Cardiac septum (tissue), 1 donor: ENCODE results near the gene CRTAC1. TPM values are rescaled to one million over a fixed set of nuclear protein-coding genes. Genes with fewer than 3 reads are reported as not detected.

Experiments
- DNase-seq: peaks from one replicate; pipeline ENCODE4 v3.0.0-alpha.2; 2020; ENCODE audit warnings: low spot score
- intact Hi-C: fragments of 100-400 bp; cut with DNase I; formaldehyde crosslinking; loops from one replicate; pipeline ENCODE4 v1.14.0; 2022
- total RNA-seq: library from RNA; stranded (reverse); fragmentation: NEBNext Ultra II Directional; extraction: Animal tissue kit (Norgen Biotek cat#: 25700); gene quantifications from one replicate; pipeline ENCODE4 v1.2.1, GENCODE V29; 2021
- donor health status: DM: no; HTN: no; CAD: no.

Gene CRTAC1
- total RNA-seq, 1 donor from 2014 or later, result 3.2 TPM

DNA sequence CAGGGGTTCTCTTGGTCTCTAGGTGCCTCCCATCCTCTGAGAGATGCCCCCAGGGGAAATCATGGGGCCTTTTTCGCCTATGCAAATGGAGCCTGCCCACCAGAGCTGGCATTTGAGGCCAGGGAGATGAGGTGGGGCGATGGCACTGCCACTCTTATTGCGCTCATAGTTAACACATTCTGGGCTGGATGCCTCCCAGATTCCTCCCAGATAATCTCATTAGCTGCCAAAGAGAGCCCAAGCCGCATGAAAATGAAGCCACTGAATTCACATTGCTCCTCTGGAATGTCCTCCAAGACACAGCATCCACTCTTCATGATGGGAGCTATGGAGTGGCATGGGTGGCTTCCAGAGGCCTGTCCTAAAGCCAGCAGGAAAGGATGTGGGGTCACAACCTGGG is 119.8 kb downstream of the CRTAC1 start:
- no peak for DNase-seq
- intact Hi-C loops, result loop anchor here (10.0 kb wide), 1 partner anchor 394 kb away; no protein-coding TSS in a partner anchor

GRCh38 chr10:97907830-97908229 is 122.6 kb downstream of the CRTAC1 start:
- DNase-seq, result no peak
- intact Hi-C loops, result no loop called here

GRCh38 chr10:97907211-97907610 is 123.2 kb downstream of the CRTAC1 start:
- DNase-seq, result no peak
- intact Hi-C loops, result no loop called here

DNA sequence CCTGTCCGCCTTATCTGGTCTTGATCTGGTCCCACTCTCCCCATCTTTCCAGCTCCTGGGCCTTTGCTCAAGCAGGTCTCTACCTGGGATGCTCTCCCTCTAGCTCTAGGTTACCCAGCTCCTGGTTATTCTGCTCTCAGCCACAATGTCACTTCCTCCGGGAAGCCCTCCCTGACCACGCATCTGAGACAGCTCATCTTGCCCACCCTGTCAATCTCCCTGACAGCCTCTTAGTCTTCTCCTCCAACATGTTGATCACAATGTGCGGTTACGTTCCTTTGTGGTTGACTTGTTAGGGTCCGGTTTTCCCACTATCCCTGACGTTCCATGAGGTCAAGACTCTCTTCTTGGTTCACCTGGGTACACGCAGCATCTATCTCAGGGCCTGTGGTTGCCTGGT is 125.1 kb downstream of the CRTAC1 start:
- DNase-seq, result no peak
- intact Hi-C loops, result no loop called here

GRCh38 chr10:97904576-97904975 is 125.8 kb downstream of the CRTAC1 start:
- DNase-seq, result no peak

DNA sequence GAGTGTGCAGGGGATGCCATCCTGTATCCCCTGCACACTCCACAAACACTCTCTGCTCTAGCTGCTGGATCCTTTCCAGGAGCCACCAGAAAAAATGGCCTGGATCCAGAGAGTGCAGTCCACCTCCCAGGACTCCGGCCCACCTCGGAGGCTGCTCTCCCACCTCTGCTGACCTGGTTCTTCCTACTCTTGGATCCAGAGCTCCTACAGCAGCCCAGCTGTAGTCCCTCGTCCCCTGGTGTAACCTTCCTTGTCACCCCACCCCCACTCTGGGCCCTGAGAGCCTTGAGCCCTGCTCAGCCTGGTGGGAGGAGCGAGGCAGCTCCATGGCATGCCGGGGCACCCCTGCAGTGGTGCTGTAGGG is 126.4 kb downstream of the CRTAC1 start:
- no peak for DNase-seq
- intact Hi-C loops, result no loop called here

More at GRCh38 chr10:97904576-97904975, 125.8 kb downstream of the CRTAC1 start:
- intact Hi-C loops, result no loop called here

GRCh38 chr10:97903128-97904017 is 127.0 kb downstream of the CRTAC1 start:
- intact Hi-C loops, result no loop called here
- no peak for DNase-seq

DNA sequence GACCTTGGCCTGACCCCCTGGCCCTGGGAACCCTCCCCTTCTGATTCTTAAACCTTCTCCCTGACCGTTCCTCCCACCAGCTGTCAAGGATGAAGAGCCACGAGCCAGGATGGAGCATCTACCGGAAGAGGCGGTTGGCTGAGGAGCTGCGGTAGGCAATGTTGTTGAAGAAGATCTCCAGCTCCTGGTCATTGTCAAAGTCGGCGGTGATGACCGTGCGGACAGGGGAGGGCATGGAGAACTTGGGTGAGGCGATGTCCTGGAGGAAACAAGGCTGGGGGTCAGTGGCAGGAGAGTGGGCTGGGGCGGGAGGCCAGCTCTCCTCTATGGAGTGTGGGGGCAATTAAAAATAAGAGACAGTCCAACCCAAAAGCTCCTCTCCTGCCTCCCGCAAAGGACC is 129.0 kb downstream of the CRTAC1 start:
- no peak for DNase-seq
- intact Hi-C loops, result no loop called here

GRCh38 chr10:97898429-97898828 is 132.0 kb downstream of the CRTAC1 start:
- no peak for DNase-seq
- intact Hi-C loops, result no loop called here

DNA sequence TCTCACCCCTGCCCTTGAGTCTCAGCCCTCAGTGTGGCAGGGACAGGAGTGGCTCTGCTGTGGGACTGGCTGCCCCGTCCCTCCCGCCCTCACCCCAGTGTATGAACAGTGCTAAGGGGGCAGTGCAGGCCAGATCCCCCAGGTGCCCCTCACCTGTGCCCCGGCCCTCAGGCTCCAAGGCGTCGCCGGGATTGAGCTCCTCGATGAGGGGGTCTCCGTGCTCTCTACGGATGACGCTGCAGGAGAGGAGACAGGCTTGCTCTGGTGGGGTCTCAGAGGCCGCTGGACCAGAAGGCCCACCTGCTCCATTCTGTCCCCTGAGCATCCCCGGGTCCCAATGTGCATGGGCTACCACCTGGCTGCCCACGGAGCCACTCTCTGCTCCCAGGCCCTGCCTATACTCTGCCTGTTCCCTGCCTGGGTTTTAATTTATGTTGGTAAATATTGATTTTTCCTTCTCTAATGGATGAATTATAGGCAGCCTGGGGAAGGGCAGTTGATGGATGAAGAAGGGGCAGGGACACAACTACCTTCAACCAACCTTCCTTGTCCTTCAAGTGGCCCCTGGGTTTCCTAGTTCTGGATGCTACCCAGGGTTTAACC is 133.6 kb downstream of the CRTAC1 start:
- intact Hi-C loops, result no loop called here
- no peak for DNase-seq

- intact Hi-C loops, result no loop called here
- DNase-seq, result no peak
Observed at GRCh38 chr10:97895915-97896314, 134.5 kb downstream of the CRTAC1 start.

GRCh38 chr10:97895084-97895483 is 135.3 kb downstream of the CRTAC1 start:
- no peak for DNase-seq
- intact Hi-C loops, result no loop called here

DNA sequence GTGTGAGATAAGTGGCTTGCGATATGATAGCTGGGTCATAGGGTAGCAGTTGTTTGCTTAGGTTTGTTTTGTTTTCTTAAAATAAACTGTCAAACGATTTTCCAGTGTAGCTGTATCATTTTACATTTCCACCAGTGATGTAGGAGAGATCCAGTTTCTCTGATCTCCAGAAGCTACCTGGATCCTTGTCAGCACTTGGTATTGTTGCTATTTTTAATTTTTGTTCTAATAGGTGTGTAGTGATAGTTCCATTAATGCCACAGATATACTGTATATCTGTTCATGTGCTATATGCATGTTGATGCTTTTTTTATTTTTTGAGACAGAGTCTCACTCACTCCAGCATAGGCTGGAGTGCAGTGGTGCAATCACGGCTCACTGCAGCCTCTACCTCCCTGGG is 136.3 kb downstream of the CRTAC1 start:
- DNase-seq, result no peak
- intact Hi-C loops, result no loop called here

DNA sequence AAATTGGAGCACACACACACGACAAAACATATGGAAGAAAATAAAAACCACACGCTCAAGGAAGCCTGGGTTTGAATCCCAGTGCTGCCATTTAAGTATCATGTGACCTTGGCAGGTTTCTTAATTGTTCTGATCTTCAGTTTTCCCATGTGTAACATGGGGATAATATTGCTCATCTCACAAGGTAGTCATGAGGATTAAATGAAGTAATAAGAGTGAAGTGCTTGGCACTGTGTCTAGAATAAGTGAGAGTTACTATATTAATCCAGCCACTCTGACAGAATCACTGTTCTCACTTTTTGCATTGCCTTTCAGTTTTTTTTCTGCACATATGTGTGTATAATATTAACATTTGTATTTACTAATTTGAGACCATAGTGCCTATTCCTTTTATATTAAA is 137.5 kb downstream of the CRTAC1 start:
- intact Hi-C loops, result no loop called here

GRCh38 chr10:97892506-97892905 is 137.9 kb downstream of the CRTAC1 start:
- intact Hi-C loops, result no loop called here
- DNase-seq, result no peak

More for the DNA sequence above, 137.5 kb downstream of the CRTAC1 start:
- no peak for DNase-seq

DNA sequence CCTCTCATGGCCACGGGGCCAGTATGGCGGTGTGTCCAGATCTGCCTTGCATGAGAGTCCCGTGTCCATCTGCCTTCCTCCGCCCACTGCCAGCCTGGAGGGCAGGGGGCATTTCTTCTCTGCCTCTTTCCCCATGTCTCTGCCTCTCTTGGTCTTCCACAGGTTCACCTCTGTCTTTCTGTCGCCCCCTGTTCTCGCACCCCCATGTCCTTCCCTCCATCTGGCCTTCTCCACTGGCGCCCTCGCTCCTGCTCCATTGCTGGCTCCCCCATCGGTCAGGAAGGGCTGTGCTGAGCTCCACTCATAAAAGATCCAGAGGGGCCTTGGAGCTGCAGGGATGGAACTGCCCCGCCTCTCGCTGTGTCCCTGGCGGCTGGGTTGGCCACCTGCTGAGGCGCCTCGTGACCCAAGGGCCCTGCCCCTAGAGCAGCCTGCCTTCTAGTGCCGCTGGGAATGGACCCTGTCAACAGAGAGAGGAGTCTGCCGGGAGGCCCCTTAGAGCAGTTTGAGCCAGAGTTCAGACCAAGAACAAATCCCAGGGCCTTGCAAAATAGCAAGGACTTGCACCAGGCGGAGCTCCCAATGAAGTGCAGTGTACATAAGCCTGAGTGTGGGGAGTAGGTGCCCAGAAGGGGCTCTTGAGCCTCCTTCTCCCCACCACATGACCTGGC is 138.8 kb downstream of the CRTAC1 start:
- intact Hi-C loops, result no loop called here
- no peak for DNase-seq

DNA sequence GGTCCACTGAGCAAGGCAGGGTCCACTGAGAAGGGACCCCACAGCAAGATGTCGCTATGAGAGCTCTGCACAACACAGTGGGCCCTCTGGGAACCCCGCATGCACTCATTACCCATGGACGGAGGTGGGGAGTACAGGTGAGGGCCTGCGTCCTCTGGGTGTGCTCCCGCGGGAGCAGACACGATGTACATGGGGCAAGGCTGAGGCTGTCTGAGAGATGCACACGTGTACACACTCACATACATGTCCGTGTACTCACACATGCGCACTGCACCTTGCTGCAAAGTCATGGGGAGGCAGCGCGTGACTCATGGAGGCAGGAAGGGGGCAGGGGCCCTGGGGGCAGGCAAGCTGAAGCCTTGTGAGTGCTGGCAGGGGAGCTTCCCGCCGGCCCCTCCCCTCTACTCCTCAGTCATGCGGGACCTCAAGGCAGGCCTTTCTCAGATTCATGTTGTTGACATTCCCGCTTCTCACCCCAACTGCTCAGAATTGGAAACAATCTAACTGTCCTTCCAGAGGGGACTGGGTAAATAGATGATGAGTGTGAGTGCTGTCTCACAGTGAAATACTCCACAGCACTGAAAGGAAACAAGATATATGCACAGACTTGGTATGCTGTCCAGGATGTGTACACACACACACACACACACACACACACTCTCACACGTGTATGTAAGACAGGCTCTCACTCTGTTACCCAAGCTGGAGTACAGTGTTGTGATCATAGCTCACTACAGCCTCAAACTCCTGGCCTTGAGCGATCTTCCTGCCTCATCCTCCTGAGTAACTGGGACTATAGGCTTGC is 140.8 kb downstream of the CRTAC1 start:
- intact Hi-C loops, result no loop called here
- no peak for DNase-seq

- DNase-seq, result no peak
- intact Hi-C loops, result no loop called here
Observed at GRCh38 chr10:97888641-97889262, 141.7 kb downstream of the CRTAC1 start.

DNA sequence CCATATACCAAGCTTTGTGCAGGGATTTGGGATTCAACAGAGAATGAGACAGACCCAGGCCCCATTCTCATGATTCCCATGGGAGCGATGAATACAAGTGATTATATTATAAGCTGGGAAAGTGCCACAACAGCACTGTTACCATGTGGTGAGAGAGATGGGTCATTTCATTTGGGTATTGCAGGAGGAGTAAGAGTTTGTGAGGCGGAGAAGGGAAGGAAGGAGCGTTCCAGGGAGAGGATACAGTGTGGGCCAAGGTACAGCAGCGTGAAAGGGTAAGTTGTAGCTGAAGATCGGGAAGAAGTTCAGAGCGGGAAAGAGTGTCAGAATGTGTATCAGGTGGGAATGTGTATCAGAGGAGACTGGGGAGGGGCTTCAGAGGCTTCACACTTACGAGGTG is 142.3 kb downstream of the CRTAC1 start:
- intact Hi-C loops, result no loop called here

More for the DNA sequence above, 142.3 kb downstream of the CRTAC1 start:
- no peak for DNase-seq
